ENCODE measurements around the gene CTAGE9. TPM values are rescaled to one million over a fixed set of nuclear protein-coding genes. Genes with fewer than 3 reads are reported as not detected.

The CTAGE9 gene
- total RNA-seq, 1 donor from 2014 or later: not detected

- H3K27ac ChIP-seq: no peak overlapping the region
- no peak for DNase-seq (ENCODE audit: low spot score in 2 of 2)
- no peaks in the 10 kb centered on the region for H3K9me3 ChIP-seq
- no peaks in the 10 kb centered on the region for H3K4me1 ChIP-seq
- H3K4me3 ChIP-seq: no peak overlapping the region
- H3K27me3 ChIP-seq: no peaks in the 10 kb centered on the region
- intact Hi-C loops (cut with DNase I): no loop called here
- no peak for TF ChIP-seq CTCF (IDR thresholded peaks at IDR 0.05)
- H3K36me3 ChIP-seq: no peaks in the 10 kb centered on the region
These were observed 32.4 kb downstream of the CTAGE9 start for GRCh38 chr6:131678442-131678841.

DNA sequence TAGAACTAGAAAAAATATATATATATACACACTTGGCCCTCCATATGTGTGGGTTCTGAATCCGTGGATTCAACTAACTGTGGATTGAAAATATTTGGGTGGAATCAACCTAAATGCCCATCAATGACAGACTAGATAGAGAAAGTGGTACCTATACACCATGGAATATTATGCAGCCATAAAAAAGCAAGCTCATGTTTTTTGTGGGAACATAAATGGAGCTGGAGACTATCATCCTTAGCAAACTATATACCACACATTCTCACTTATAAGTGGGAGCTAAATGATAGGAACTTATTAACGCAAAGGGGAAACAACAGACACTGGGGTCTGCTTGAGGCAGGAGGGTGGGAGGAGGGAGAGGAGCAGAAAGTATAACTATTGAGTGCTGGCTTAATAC lies 37.6 kb downstream of the CTAGE9 start:
- Histone ChIP-seq H3K27ac (no peak overlapping the region), H3K4me3 (no peak overlapping the region), H3K36me3 (no peaks in the 10 kb centered on the region), H3K9me3 (no peaks in the 10 kb centered on the region), H3K27me3 (no peaks in the 10 kb centered on the region), H3K4me1 (no peaks in the 10 kb centered on the region)
- no peak for DNase-seq (ENCODE audit: low spot score in 2 of 2)
- no peak for TF ChIP-seq CTCF (IDR thresholded peaks at IDR 0.05)
- intact Hi-C loops (cut with DNase I): no loop called here

DNA sequence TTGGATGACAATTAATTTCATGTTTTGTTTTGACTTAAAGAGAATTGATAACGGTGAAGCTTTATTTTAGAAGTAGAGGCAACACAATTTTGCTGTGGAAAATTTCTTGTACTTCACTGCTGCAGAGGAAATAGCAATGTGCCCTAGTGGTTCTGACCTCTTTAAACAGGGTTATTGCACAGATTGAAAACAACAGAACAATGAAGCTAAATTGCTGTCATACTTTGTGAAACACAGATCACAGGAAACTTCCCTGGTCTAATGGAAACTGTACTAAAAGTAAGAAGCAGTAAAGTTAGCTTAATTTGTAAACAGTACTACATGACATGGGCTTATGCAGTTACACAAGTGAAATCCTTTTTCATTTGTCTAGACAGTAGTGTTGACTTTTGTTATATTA lies 40.9 kb downstream of the CTAGE9 start:
- Histone ChIP-seq H3K4me1 (no peaks in the 10 kb centered on the region), H3K27ac (no peak overlapping the region), H3K27me3 (no peaks in the 10 kb centered on the region), H3K4me3 (no peak overlapping the region), H3K9me3 (no peaks in the 10 kb centered on the region), H3K36me3 (no peaks in the 10 kb centered on the region)
- DNase-seq (ENCODE audit: low spot score in 2 of 2): no peak
- intact Hi-C loops (cut with DNase I): no loop called here
- no peak for TF ChIP-seq CTCF (IDR thresholded peaks at IDR 0.05)

DNA sequence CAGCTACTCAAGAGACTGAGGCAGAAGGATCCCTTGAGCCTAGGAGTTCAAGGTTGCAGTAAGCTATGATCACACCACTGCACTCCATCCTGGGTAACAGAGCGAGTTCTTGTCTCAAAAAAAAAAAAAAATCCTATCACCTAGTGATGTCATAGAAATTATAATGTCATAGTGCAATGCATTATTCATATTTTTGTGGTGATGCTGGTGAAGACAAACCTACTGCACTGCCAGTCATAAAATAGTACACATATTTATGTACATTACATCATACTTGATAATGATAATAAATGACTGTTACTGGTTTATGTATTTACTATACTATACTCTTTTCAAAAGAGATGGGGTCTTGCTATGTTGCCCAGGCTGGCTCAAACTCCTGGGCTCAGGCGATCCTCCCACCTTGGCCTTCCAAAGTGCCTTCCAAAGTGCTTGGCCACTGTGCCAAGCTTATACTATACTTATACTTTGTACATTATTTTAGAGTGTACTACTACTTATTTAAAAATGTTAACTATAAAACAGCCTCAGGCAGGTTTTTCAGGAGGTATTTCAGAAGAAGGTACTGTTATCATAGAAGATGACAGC lies 47.1 kb downstream of the CTAGE9 start:
- H3K27me3 ChIP-seq: no peaks in the 10 kb centered on the region
- H3K4me1 ChIP-seq: no peaks in the 10 kb centered on the region
- H3K4me3 ChIP-seq: no peak overlapping the region
- no peaks in the 10 kb centered on the region for H3K36me3 ChIP-seq
- no peak for DNase-seq (ENCODE audit: low spot score in 2 of 2)
- no peak overlapping the region for H3K27ac ChIP-seq
- TF ChIP-seq CTCF (IDR thresholded peaks at IDR 0.05): no peak
- intact Hi-C loops (cut with DNase I): no loop called here
- no peaks in the 10 kb centered on the region for H3K9me3 ChIP-seq

GRCh38 chr6:131660195-131660594 lies 50.6 kb downstream of the CTAGE9 start:
- no peaks in the 10 kb centered on the region for H3K36me3 ChIP-seq
- no peaks in the 10 kb centered on the region for H3K4me1 ChIP-seq
- no peaks in the 10 kb centered on the region for H3K27me3 ChIP-seq
- H3K9me3 ChIP-seq: no peaks in the 10 kb centered on the region
- intact Hi-C loops (cut with DNase I): no loop called here
- H3K27ac ChIP-seq: no peak overlapping the region
- no peak for TF ChIP-seq CTCF (IDR thresholded peaks at IDR 0.05)
- no peak overlapping the region for H3K4me3 ChIP-seq
- no peak for DNase-seq (ENCODE audit: low spot score in 2 of 2)

Other genes with a start within 250 kb of the CTAGE9 start
- gene ARG1, start 137.8 kb downstream of the CTAGE9 start, total RNA-seq: not detected
- 20.4 TPM for gene MED23, start 82.8 kb downstream of the CTAGE9 start, total RNA-seq
- gene ENPP3, start 73.7 kb downstream of the CTAGE9 start, total RNA-seq: not detected
- not detected for gene OR2A4, start 9.6 kb downstream of the CTAGE9 start, total RNA-seq
- 4.5 TPM for gene ENPP1, start 97.0 kb upstream of the CTAGE9 start, total RNA-seq
- 916 TPM for gene CCN2, start 240.4 kb upstream of the CTAGE9 start, total RNA-seq

Data from ascending aorta (tissue), 2 donors.